ENCODE results near the gene DBT.
"Not testable (repeated sequence)": the region's sequence is repeated elsewhere in the genome, so short reads cannot be mapped to it uniquely, and the experiment has no call there.

DBT gene

GRCh38 chr1:100206301-100206700 lies 43.3 kb downstream of the DBT start:
- H3K9me3 ChIP-seq (ENCODE audit: control insufficient read depth, insufficient read depth, low read depth, low read length) = no peaks in the 10 kb centered on the region
- ChIA-PET CTCF (no interaction called here), POLR2A (no interaction called here)
- no peak overlapping the region for H3K4me3 ChIP-seq (ENCODE audit: low read depth, low read length)
- peaks cover 14 to 48% of the 10 kb centered on the region in 2 experiments; a peak in 2 of 3 replicates for H3K36me3 ChIP-seq (ENCODE audit: control insufficient read depth in 2 of 2, insufficient read depth in 1 of 2, low read length in 2 of 2)
- no peaks in the 10 kb centered on the region for H3K4me1 ChIP-seq (ENCODE audit: control insufficient read depth, insufficient read depth, low read length)
- H3K27ac ChIP-seq (ENCODE audit: extremely low read depth, low read depth, low read length) = no peak overlapping the region
- TF ChIP-seq ZNF654 (tag by site-specific recombination; IDR thresholded peaks at IDR 0.05; ENCODE audit: low read depth) = no peak
- no peak for TF ChIP-seq SCRT2 (tag by site-specific recombination; IDR thresholded peaks at IDR 0.05)
- TF ChIP-seq MEIS1 (CRISPR knock-in tag; IDR thresholded peaks at IDR 0.05; ENCODE audit: borderline replicate concordance) = no peak
- no peak for TF ChIP-seq ZBTB10 (tag by site-specific recombination; IDR thresholded peaks at IDR 0.05)
- no peak for TF ChIP-seq ZNF670 (tag by site-specific recombination; IDR thresholded peaks at IDR 0.05; ENCODE audit: low read depth)
- no peak for TF ChIP-seq ZNF404 (tag by site-specific recombination; IDR thresholded peaks at IDR 0.05)
- TF ChIP-seq, protein P1, sequence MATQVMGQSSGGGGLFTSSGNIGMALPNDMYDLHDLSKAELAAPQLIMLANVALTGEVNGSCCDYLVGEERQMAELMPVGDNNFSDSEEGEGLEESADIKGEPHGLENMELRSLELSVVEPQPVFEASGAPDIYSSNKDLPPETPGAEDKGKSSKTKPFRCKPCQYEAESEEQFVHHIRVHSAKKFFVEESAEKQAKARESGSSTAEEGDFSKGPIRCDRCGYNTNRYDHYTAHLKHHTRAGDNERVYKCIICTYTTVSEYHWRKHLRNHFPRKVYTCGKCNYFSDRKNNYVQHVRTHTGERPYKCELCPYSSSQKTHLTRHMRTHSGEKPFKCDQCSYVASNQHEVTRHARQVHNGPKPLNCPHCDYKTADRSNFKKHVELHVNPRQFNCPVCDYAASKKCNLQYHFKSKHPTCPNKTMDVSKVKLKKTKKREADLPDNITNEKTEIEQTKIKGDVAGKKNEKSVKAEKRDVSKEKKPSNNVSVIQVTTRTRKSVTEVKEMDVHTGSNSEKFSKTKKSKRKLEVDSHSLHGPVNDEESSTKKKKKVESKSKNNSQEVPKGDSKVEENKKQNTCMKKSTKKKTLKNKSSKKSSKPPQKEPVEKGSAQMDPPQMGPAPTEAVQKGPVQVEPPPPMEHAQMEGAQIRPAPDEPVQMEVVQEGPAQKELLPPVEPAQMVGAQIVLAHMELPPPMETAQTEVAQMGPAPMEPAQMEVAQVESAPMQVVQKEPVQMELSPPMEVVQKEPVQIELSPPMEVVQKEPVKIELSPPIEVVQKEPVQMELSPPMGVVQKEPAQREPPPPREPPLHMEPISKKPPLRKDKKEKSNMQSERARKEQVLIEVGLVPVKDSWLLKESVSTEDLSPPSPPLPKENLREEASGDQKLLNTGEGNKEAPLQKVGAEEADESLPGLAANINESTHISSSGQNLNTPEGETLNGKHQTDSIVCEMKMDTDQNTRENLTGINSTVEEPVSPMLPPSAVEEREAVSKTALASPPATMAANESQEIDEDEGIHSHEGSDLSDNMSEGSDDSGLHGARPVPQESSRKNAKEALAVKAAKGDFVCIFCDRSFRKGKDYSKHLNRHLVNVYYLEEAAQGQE (tag by site-specific recombination; IDR thresholded peaks at IDR 0.05) = no peak
- no peak for TF ChIP-seq ZSCAN16 (tag by site-specific recombination; IDR thresholded peaks at IDR 0.05)
- no peak for TF ChIP-seq ZIC2 (tag by site-specific recombination; IDR thresholded peaks at IDR 0.05)
- no peak for TF ChIP-seq ZNF692 (tag by site-specific recombination; IDR thresholded peaks at IDR 0.05)
- no peak for TF ChIP-seq ZNF544 (tag by site-specific recombination; IDR thresholded peaks at IDR 0.05)
- no peak for TF ChIP-seq ZNF37A (tag by site-specific recombination; IDR thresholded peaks at IDR 0.05)
- TF ChIP-seq ZNF664 (tag by site-specific recombination; IDR thresholded peaks at IDR 0.05) = no peak
- TF ChIP-seq ZNF155 (tag by site-specific recombination; IDR thresholded peaks at IDR 0.05) = no peak
- no peak for TF ChIP-seq FEZF1 (tag by site-specific recombination; IDR thresholded peaks at IDR 0.05)

DNA sequence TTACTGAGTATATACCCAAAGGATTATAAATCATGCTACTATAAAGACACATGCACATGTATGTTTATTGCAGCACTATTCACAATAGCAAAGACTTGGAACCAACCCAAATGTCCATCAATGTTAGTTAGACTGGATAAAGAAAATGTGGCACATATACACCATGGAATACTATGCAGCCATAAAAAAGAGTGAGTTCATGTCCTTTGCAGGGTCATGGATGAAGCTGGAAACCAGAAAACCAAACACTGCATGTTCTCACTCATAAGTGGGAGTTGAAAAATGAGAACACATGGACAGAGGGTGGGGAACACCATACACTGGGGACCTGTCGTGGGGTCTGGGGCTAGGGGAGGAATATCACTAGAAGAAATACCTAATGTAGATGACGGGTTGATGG lies 44.0 kb downstream of the DBT start:
- POLR2A ChIA-PET; H3K27ac ChIP-seq (ENCODE audit: extremely low read depth, low read depth, low read length); H3K9me3 ChIP-seq (ENCODE audit: control insufficient read depth, insufficient read depth, low read depth, low read length); H3K4me3 ChIP-seq (ENCODE audit: low read depth, low read length); H3K4me1 ChIP-seq (ENCODE audit: control insufficient read depth, insufficient read depth, low read length); CTCF ChIA-PET: not testable (repeated sequence)
- TF ChIP-seq ZNF146 (tag by site-specific recombination; IDR thresholded peaks at IDR 0.05) = peak; percentile 80
- H3K36me3 ChIP-seq (ENCODE audit: control insufficient read depth in 2 of 2, insufficient read depth in 1 of 2, low read length in 2 of 2) = peaks cover 14 to 41% of the 10 kb centered on the region in 2 experiments; a peak in 2 of 3 replicates

DNA sequence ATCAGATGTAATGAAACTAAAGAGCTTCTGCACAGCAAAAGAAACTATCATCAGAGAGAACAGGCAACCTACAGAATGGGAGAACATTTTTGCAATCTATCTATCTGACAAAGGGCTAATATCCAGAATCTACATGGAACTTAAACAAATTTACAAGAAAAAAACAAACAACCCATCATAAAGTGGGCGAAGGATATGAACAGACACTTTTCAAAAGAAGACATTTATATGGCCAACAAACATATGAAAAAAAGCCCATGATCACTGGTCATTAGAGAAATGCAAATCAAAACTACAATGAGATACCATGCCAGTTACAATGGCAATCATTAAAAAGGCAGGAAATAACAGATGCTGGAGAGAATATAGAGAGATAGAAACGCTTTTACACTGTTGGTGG lies 44.5 kb downstream of the DBT start:
- H3K9me3 ChIP-seq (ENCODE audit: control insufficient read depth, insufficient read depth, low read depth, low read length); POLR2A ChIA-PET; H3K4me1 ChIP-seq (ENCODE audit: control insufficient read depth, insufficient read depth, low read length); H3K27ac ChIP-seq (ENCODE audit: extremely low read depth, low read depth, low read length); H3K4me3 ChIP-seq (ENCODE audit: low read depth, low read length); CTCF ChIA-PET: not testable (repeated sequence)
- H3K36me3 ChIP-seq (ENCODE audit: control insufficient read depth in 2 of 2, insufficient read depth in 1 of 2, low read length in 2 of 2) = peaks cover 14 to 42% of the 10 kb centered on the region in 2 experiments; a peak in 2 of 3 replicates
